Ascending aorta (tissue), 2 donors: Measurements from ENCODE around the gene CENPT. TPM values are rescaled to one million over a fixed set of nuclear protein-coding genes. Genes with fewer than 3 reads are reported as not detected.

Source experiments
- DNase-seq, 2 donors: peaks; one replicate each; pipeline ENCODE4 v3.0.0-alpha.2; 2019; ENCODE audit warnings: low spot score in 2 of 2
- H3K27ac ChIP-seq, 2 donors: fragments of 200-600 bp; sonication (generic); one replicate each; pipeline ENCODE4 v1.5.1; 2016 to 2017; ENCODE audit warnings: mild to moderate bottlenecking in 1 of 2
- H3K27me3 ChIP-seq: fragments of 200-600 bp; sonication (generic); one replicate; pipeline ENCODE4 v1.5.1; 2017
- H3K36me3 ChIP-seq, 2 donors: fragments of 200-600 bp; sonication (generic); one replicate each; pipeline ENCODE4 v1.5.1; 2016
- H3K4me1 ChIP-seq, 2 donors: fragments of 200-600 bp; sonication (generic); one replicate each; pipeline ENCODE4 v1.5.1; 2016 to 2017; ENCODE audit warnings: mild to moderate bottlenecking in 1 of 2
- H3K4me3 ChIP-seq, 2 donors: fragments of 200-600 bp; sonication (generic); one replicate each; pipeline ENCODE4 v1.5.1; 2016 to 2017; ENCODE audit warnings: mild to moderate bottlenecking in 1 of 2
- H3K9me3 ChIP-seq, 2 donors: fragments of 200-600 bp; sonication (generic); one replicate each; pipeline ENCODE4 v1.5.1; 2016
- intact Hi-C: fragments of 100-400 bp; cut with DNase I; formaldehyde crosslinking; loops from one replicate; pipeline ENCODE4 v1.15.1; 2023
- total RNA-seq: library from RNA; depleted of rRNA; stranded (reverse); fragments of >200 nt; gene quantifications from one replicate; pipeline ENCODE4 v1.1.0, GENCODE V29; 2016
- TF ChIP-seq, protein P1 (sequence below), 3 experiments: fragments of 200-600 bp in 2 of 3; fragments of 450-650 bp in 1 of 3; sonication (generic) in 2 of 3; IDR thresholded peaks; one replicate each; pipeline ENCODE4 v1.5.1; 2016 to 2019; ENCODE audit warnings: antibody characterized with exemption in 3 of 3, mild to moderate bottlenecking in 1 of 3, moderate library complexity in 1 of 3

Gene CENPT
- total RNA-seq, 1 donor from 2014 or later: 220 TPM

- DNase-seq: no peak
- H3K27me3 ChIP-seq: no peaks in the 10 kb centered on the region
- TF ChIP-seq, protein P1, sequence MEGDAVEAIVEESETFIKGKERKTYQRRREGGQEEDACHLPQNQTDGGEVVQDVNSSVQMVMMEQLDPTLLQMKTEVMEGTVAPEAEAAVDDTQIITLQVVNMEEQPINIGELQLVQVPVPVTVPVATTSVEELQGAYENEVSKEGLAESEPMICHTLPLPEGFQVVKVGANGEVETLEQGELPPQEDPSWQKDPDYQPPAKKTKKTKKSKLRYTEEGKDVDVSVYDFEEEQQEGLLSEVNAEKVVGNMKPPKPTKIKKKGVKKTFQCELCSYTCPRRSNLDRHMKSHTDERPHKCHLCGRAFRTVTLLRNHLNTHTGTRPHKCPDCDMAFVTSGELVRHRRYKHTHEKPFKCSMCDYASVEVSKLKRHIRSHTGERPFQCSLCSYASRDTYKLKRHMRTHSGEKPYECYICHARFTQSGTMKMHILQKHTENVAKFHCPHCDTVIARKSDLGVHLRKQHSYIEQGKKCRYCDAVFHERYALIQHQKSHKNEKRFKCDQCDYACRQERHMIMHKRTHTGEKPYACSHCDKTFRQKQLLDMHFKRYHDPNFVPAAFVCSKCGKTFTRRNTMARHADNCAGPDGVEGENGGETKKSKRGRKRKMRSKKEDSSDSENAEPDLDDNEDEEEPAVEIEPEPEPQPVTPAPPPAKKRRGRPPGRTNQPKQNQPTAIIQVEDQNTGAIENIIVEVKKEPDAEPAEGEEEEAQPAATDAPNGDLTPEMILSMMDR (IDR thresholded peaks at IDR 0.05): no peak
- H3K4me3 ChIP-seq: no peak overlapping the region
- intact Hi-C loops: no loop called here
- H3K36me3 ChIP-seq: peaks cover 45 to 48% of the 10 kb centered on the region in 2 donors
- no peaks in the 10 kb centered on the region for H3K9me3 ChIP-seq
- H3K27ac ChIP-seq: no peak overlapping the region
- H3K4me1 ChIP-seq: peaks cover 0 to 4% of the 10 kb centered on the region in 2 donors
These were observed 18.8 kb downstream of the CENPT start for GRCh38 chr16:67828651-67829050.

DNA sequence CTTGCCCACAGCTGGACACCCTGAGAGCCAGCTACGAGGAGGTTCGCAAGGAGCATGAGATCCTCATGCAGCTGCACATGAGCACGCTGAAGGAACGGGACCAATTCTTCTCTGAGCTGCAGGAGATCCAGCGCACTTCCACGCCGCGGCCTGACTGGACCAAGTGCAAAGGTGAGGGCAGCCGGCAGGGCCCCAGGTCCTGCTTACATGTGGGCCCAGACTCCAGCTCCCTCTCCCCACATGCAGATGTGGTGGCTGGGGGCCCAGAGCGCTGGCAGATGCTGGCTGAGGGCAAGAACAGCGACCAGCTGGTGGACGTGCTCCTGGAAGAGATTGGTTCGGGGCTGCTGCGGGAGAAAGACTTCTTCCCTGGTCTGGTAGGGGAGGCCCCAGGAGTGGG, 21.6 kb downstream of the CENPT start:
- no peak for DNase-seq
- H3K4me1 ChIP-seq: no peaks in the 10 kb centered on the region
- H3K27me3 ChIP-seq: no peaks in the 10 kb centered on the region
- no peak overlapping the region for H3K4me3 ChIP-seq
- peaks cover 32 to 35% of the 10 kb centered on the region in 2 donors for H3K36me3 ChIP-seq
- no peak overlapping the region for H3K27ac ChIP-seq
- no peaks in the 10 kb centered on the region for H3K9me3 ChIP-seq
- intact Hi-C loops: no loop called here
- TF ChIP-seq, protein P1 (IDR thresholded peaks at IDR 0.05): no peak

- H3K36me3 ChIP-seq: peaks cover 24 to 28% of the 10 kb centered on the region in 2 donors
- H3K4me3 ChIP-seq: no peak overlapping the region
- intact Hi-C loops: no loop called here
- H3K27ac ChIP-seq: no peak overlapping the region
- no peaks in the 10 kb centered on the region for H3K27me3 ChIP-seq
- no peaks in the 10 kb centered on the region for H3K9me3 ChIP-seq
- no peaks in the 10 kb centered on the region for H3K4me1 ChIP-seq
- DNase-seq: no peak
- TF ChIP-seq, protein P1 (IDR thresholded peaks at IDR 0.05): no peak
These were observed 22.4 kb downstream of the CENPT start for GRCh38 chr16:67825119-67825518.

DNA sequence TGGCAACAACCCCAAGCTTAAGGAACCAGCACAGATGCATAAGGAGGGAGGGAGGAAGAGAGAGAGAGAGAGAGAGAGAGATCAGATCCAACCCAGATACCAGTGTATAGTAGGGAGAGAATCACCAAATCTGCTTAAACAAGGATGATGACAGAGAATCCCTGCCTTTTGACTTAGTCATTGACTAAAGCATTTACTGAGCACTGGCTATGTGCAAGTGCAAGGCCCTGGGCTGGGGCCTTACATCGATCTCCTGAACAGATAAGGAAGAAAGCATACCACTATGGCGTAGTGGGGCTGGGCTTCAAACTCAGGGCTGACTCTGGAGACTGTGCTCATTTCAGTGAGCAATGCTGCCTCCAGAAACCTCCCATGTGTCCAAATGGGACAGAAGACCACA, 25.0 kb downstream of the CENPT start:
- Histone ChIP-seq H3K4me1 (no peaks in the 10 kb centered on the region), H3K27me3 (no peaks in the 10 kb centered on the region), H3K27ac (no peak overlapping the region), H3K4me3 (no peak overlapping the region), H3K36me3 (peaks cover 5 to 6% of the 10 kb centered on the region in 2 donors), H3K9me3 (no peaks in the 10 kb centered on the region)
- intact Hi-C loops: no loop called here
- TF ChIP-seq, protein P1 (IDR thresholded peaks at IDR 0.05): no peak
- no peak for DNase-seq

DNA sequence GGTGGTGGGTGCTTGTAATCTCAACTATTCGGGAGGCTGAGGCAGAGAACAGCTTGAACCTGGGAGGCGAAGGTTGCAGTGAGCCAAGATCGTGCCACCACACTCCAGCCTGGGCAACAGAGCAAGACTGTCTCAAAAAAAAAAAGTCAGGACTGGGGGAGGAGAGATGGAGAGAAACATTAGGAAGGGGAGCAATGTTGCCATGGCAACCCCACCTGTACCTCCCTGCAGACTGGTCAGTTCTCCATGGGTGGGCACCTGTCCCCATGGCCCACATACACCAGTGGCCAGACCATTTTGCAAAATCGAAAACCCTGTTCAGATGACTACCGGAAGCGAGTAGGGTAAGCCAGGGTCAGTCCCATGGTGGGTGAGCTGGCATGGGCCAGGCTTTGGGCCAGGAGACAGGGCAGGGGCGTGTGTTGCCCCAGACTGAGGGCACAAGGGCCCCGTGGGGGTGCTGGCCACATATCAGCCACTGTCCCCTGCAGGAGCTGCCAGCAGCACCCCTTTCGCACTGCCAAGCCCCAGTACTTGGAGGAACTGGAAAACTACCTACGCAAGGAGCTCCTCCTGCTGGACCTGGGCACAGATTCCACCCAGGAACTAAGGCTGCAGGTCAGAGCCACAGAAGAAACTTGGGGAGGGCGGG, 26.8 kb downstream of the CENPT start:
- H3K9me3 ChIP-seq: no peaks in the 10 kb centered on the region
- no peak overlapping the region for H3K27ac ChIP-seq
- no peak overlapping the region for H3K4me3 ChIP-seq
- H3K27me3 ChIP-seq: no peaks in the 10 kb centered on the region
- DNase-seq: no peak
- H3K36me3 ChIP-seq: no peaks in the 10 kb centered on the region
- H3K4me1 ChIP-seq: no peaks in the 10 kb centered on the region
- intact Hi-C loops: no loop called here
- TF ChIP-seq, protein P1 (IDR thresholded peaks at IDR 0.05): no peak

DNA sequence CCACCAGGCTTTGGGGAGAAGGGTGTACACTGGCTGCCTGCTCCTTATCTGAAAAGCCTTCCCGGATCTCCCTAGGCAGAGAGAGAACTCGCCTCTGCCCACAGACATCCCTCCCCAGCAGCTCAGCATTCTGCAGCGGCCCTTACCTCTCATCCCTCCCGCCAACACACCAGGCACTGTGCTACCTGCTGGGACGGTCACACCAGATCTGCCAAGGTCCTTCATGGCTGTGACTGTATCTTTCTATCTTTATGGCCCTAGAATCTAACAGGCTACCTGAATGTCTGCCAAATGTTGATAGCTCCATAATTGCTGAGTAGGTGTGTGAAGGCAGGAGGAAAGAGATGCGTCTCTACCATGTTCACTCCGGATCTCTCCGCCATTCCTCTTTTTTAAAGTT, 32.9 kb downstream of the CENPT start:
- Histone ChIP-seq H3K4me1 (no peaks in the 10 kb centered on the region), H3K9me3 (no peaks in the 10 kb centered on the region), H3K27me3 (no peaks in the 10 kb centered on the region), H3K36me3 (no peaks in the 10 kb centered on the region), H3K4me3 (no peak overlapping the region), H3K27ac (no peak overlapping the region)
- intact Hi-C loops: no loop called here
- TF ChIP-seq, protein P1 (IDR thresholded peaks at IDR 0.05): no peak
- no peak for DNase-seq
